SH-SY5Y (cell line): ENCODE data around the gene MRPL41.

Experiments used
- GATA2 ChIP-seq: IDR thresholded peaks from 2 replicates; pipeline ENCODE4 v1.6.1; 2011; ENCODE audit warnings: mild to moderate bottlenecking, low read depth, low read length
- GATA3 ChIP-seq: IDR thresholded peaks from 2 replicates; pipeline ENCODE4 v1.6.1; 2011; ENCODE audit warnings: low read depth, mild to moderate bottlenecking, low read length, moderate library complexity

DNA sequence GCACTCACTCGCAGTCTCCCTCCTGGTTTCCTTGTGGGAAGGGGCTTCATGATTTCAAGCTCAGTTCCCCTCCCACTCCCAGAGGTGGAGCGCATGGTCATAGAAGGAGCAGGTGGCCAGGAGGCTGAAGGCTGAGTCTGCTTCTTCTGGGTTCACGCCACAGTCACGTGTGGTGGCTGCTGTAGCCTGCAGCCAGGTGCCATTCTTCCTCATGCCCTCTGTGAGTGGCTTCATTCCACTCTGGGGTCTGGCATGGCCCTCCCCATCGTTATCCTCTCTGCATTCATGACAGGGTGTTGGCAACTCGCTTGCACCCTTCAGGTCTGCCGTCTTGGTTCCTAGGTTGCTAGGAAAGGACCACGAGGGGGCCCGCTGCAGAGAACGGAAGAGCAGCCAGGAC, 3.5 kb downstream of the MRPL41 start:
- no peak for TF ChIP-seq GATA3
- no peak for TF ChIP-seq GATA2
